A673 (cell line): Measurements from ENCODE around the gene PCCA.

Experiments
- EZH2 ChIP-seq: fragments of 200-600 bp; sonication (generic); IDR thresholded peaks from 2 replicates; pipeline ENCODE4 v1.6.1; 2017; ENCODE audit warnings: borderline replicate concordance, low read depth, mild to moderate bottlenecking, mixed read lengths, antibody characterized with exemption, low read length; ENCODE audit not compliant: poor library complexity, severe bottlenecking
- TF ChIP-seq, protein P1 (sequence below): fragments of 300-800, 200-600 bp; sonication (generic); conservative IDR thresholded peaks from 2 replicates; pipeline ENCODE4 v1.5.1; 2017; ENCODE audit warnings: low read depth, mild to moderate bottlenecking, antibody characterized with exemption, low read length, moderate library complexity, mixed read lengths

DNA sequence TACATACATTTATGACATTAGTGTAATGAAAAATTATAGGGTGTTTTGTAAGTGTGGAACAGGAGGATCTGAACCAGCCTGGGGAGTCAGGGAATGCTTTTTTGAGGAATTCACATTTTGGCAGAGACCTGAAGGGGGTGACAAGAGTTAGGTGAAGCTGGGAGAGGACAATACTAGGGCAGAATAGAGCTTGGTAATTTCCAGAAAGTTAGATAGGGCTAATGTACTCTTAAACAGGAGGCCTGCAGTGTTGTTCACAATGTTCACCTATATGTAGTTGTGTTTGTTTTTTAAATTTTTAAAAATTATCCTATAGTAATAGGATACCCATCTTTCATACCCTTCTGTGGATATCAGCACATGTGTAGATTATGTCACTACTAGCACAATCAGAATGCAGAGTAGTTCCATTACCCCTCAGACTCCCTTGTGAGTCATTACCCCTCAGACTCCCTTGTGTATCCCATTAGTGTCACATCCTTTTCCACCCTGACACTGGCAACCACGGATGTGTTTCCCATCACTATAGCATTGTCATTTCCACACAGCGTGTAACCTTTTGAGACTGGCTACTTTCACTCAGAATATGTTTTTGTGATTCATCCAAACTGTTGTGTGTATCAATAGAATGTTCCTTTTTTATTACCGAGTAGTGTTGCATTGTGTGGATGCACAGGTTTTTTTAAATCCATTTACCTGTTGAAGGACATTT, 43.1 kb downstream of the PCCA start:
- TF ChIP-seq, protein P1, sequence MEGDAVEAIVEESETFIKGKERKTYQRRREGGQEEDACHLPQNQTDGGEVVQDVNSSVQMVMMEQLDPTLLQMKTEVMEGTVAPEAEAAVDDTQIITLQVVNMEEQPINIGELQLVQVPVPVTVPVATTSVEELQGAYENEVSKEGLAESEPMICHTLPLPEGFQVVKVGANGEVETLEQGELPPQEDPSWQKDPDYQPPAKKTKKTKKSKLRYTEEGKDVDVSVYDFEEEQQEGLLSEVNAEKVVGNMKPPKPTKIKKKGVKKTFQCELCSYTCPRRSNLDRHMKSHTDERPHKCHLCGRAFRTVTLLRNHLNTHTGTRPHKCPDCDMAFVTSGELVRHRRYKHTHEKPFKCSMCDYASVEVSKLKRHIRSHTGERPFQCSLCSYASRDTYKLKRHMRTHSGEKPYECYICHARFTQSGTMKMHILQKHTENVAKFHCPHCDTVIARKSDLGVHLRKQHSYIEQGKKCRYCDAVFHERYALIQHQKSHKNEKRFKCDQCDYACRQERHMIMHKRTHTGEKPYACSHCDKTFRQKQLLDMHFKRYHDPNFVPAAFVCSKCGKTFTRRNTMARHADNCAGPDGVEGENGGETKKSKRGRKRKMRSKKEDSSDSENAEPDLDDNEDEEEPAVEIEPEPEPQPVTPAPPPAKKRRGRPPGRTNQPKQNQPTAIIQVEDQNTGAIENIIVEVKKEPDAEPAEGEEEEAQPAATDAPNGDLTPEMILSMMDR = no peak
- no peak for TF ChIP-seq EZH2
